Activated CD4-positive, alpha-beta T cell treated with anti-CD3 and anti-CD28 coated beads, Interleukin-2, amount 50 U/mL, for 4 hours (primary cell): ENCODE results near the gene FOXP3.
A peak's percentile ranks its signal among the peaks of the same experiment; 100 is the strongest.
"Not testable (repeated sequence)": the region's sequence is repeated elsewhere in the genome, so short reads cannot be mapped to it uniquely, and the experiment has no call there.

Experiments used
- DNase-seq, 2 experiments: peaks; one replicate each; pipeline ENCODE4 v3.0.0-alpha.2; 2020

Gene FOXP3, protein sequence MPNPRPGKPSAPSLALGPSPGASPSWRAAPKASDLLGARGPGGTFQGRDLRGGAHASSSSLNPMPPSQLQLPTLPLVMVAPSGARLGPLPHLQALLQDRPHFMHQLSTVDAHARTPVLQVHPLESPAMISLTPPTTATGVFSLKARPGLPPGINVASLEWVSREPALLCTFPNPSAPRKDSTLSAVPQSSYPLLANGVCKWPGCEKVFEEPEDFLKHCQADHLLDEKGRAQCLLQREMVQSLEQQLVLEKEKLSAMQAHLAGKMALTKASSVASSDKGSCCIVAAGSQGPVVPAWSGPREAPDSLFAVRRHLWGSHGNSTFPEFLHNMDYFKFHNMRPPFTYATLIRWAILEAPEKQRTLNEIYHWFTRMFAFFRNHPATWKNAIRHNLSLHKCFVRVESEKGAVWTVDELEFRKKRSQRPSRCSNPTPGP

DNA sequence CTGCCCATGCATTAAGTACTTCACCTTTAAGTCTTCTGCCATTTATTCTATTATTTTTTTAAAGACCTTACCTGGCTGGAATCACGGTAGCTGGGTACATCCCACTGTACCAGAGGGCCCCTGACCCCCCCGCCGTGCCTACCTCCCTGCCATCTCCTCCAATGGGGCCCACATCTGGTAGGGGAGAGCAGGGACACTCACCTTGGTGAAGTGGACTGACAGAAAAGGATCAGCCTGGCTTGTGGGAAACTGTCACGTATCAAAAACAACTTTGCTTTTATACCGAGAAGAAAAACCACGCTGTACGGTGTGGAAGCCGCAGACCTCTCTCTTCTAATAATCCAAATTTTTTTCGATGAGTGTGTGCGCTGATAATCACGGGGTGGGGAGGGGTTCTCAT lies at the start of gene FOXP3:
FOXP3 (minus strand) TSS at position 251 of the 400 bp plus-strand sequence. CDS start 6,205 bp downstream, outside the sequence.
- DNase-seq = no peak

- no peak for DNase-seq
These were observed 47.7 kb upstream of the FOXP3 start for GRCh38 chrX:49312176-49312575.

DNA sequence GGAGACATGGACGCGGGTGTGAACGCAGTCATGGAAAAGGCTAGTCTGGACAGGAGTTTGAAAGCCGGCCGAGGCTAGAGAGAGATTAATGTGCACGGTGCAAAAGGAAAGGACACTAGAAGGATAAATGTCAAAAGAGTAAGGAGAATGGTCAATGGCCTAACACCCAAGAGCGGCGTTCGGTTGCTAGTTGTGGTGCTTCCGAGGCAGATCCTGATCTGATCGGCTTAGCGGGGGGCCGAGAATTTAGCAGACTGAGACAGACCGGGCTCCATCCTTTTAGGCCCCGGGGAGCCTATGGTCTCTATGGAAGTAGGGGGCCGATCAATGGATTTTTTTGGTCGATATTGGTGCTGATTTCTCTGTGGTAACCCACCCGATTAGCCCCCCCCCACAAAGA lies 45.9 kb upstream of the FOXP3 start:
- DNase-seq = no peak

GRCh38 chrX:49309401-49309981 lies 45.0 kb upstream of the FOXP3 start:
- no peak for DNase-seq

DNA sequence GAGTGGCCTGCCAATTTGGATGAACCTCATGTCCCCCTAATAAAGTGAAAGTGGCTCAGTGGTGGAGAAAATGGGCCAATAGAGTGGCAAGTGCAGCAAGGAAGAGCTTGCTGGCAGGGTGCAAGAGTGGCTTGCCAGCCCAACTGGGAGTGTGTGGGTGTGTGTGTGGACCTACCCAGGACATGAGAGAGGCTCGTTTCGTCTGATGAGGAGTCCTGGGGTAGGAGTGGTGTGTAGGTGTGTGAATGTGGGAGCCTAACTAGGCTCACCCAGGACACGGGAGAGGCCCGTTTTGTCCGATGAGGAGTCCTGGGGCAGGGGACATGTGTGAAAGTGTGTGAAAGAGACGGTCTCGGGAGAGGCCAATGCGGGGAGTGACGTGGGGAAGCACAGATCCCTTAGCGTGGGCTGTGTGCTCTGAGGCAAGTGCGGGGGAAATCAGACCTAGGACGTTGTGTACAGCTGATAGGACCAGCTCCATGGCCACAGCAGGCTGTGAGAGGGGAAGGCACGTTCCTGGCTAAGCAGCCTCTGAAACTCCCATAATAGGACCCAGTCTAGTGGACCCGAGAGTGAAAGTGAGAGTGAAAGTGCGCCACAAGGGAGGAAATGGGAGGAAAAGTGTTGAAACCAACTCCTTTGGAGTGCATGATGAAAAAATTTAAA lies 44.2 kb upstream of the FOXP3 start:
- no peak for DNase-seq

GRCh38 chrX:49307775-49308174 lies 43.3 kb upstream of the FOXP3 start:
- not testable (repeated sequence) for DNase-seq

- no peak for DNase-seq
These were observed 38.8 kb upstream of the FOXP3 start, which contains the start of gene GAGE10 for GRCh38 chrX:49303346-49303745. GAGE10 (plus strand) TSS chrX:49303646; CDS start chrX:49304860, 1,214 bp downstream.

DNA sequence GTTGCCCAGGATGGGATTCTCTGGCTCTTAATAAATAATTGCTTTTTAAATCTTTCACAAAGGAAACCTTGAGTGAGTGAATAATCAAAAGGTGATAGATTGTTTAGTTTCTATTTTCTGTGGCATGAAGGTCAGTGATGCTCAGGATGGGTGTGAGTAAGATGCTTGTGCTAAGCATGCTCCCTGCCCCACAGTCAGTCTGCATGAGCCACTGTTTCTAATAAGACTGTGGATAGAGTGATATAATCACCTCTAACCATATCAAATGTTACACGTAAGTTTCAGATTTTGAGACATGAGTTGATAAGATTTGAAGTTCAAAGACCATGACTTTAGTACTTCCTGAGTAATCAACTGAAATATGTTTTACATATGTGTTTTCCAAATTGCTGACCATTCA lies 36.2 kb upstream of the FOXP3 start:
- DNase-seq = no peak

- not testable (repeated sequence) for DNase-seq
These were observed 34.8 kb upstream of the FOXP3 start for GRCh38 chrX:49299293-49299692.

DNA sequence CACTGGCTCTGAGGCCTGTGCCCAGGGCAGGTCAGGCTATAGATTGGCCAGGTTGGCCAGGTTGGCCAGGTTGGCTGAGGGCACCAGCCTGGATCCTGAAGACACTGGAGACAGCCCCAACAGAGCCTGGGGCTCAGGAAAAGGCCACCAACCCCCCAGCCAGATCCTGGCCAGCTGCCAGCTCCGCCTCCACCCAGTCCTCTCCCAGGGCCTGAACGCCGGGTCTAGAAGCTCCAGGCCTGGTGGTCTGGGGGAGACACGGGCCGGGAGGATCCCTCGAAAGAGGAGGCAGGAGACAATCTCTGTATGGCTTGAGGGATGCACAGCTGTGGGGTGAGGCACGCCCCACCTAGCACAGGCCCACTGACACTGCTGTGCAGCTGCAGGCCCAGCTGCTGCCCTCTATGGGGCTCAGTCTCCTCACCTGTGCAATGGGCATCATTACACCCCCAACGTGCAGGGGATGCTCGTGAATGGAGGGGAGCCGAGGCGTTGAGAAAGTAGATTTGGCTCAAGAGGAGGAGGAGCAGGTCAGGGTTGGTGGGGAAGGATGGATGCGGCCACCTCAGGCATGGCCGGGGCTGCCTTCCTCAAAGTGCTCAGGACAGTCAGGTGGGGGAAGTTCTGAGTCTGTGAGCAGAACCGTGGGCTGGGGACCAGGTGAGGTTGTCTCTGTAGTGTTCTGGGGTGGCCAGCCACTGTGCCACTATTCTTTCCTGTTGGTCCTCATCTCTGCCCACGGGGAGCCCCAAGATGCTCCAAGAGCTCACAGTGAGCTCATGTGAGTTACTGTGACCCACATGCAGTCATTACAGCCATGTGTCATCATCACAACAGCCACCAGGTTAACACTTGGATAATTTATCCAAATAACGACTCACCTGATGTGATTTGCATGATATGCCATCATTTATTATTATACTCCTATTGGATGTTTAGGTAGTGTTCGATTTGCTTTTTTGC lies 28.2 kb upstream of the FOXP3 start:
- no peak for DNase-seq

- DNase-seq = peak; percentile 65 to 66
These were observed 27.3 kb upstream of the FOXP3 start for GRCh38 chrX:49291615-49292337.

DNA sequence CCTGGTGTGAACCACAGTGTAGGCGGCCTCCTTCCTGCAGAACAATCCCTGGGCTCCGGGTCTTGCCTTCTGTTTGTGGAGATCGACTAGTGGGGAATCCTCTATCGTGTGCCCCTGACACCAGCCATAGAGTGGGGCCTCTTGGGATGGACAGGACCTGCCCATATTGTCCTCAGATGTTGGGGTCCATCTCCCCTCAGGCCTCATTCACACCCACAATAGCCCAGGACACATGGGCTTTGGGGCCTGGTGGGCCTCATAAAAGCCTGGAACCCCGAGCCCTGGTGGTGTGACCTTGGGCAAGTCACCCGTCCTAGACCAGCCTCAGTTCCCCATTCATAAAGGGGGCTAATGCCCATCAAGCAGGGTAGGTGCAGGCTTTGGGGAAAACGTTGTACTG lies 25.7 kb upstream of the FOXP3 start:
- no peak for DNase-seq

DNA sequence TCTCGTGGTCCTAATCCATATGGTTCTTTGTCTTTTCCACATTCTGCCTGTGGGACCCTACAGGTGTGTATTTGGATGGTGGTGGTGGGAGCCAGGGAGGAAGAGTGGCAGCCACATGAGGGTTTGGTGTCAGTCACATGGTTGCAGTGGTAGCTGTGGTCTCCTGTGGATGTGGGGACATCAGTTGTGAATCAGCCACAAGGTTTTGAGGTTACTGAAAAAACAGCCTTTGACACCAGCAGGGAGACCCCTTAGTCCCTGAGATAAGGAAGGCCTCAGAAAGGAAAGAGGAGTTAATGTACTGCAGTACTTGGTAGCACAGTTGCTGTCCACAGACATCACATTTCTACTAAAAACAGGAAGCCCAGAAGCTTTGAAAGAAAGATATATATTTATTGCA lies 23.2 kb upstream of the FOXP3 start:
- no peak for DNase-seq

DNA sequence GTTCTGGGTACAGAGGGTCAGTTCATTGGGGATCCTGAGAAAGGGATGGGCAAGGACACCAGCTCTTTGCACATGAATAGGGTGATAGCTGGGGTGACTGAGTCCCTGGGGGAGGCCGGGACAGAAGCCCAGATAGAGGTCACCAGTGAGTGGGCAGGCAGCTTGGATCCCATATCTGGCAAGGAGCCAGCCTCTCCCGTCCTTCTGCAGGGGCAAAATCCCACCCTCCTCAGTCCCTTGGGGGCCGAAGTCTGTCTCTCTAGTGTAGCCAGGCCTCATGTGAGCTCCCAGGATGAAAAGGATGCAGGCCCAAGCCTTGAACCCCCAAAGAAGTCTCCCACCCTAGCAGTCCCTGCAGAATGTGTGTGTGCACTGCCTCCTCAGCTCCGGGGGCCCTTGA lies 22.1 kb upstream of the FOXP3 start:
- DNase-seq = no peak

- DNase-seq = no peak
These were observed 21.6 kb upstream of the FOXP3 start for GRCh38 chrX:49286136-49286535.

DNA sequence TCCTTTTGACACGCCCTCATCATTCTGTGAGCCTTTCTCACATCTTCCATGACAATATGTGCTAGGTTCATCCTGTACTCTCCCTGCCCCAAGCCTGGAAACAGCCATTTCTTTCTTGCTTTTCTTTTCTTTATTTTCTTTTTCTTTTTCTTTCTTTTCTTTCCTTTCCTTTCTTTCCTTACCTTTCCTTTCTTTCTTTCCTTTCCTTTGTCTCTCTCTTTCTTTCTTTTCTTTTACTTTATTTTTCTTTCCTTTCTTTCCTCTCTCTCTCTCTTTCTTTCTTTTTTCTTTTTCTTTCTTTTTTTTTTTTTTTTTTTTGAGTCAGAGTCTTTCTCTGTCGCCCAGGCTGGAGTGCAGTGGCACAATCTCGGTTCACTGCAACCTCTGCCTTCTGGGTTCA lies 19.7 kb upstream of the FOXP3 start:
- no peak for DNase-seq

- DNase-seq = no peak
These were observed 18.1 kb upstream of the FOXP3 start for GRCh38 chrX:49282647-49283011.

GRCh38 chrX:49278081-49278480 lies 13.6 kb upstream of the FOXP3 start:
- DNase-seq = no peak

DNA sequence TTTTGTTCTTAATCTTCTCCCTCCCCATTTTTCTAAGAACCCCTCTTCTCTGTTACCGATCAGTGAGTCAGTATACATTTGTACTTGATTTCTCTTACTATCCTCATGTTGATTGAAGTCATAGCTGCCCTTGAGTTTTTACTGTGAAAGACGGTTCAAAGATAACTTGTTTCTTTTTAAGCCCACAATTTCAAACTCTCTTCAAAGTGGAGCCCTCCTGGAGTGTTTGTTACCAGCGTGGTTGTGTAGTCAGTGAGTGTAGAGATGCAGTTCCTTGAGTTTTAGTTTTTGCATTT lies 13.0 kb upstream of the FOXP3 start:
- no peak for DNase-seq

- DNase-seq = no peak
These were observed 12.4 kb upstream of the FOXP3 start for GRCh38 chrX:49276671-49277534.

DNA sequence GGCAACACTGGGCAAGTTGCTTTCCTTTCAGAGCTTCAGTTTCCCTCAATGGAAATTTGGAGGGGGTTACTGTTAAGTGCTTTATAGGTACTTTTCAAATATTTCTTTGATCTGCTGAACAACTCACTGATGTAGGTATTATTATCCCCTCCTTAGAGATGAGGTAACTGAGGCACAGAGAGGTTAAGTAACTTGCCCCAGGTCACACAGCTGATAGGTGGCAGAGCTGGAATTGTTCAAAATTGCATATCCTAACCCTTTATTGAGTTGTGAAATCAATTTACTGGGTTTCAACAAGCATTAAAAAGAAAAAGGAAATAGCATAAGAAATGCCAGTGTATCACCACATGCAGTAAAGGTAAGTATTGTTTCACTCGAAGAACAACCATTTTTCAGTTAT lies 11.7 kb upstream of the FOXP3 start:
- DNase-seq = no peak
